GM18505 (cell line): ENCODE data around the gene ZNF287.

Experiments
- ATAC-seq: cut with Tn5 transposase; IDR thresholded peaks from one replicate; pipeline ENCODE4 v1.9.1; 2021; ENCODE audit not compliant: unreplicated experiment
- POLR2A ChIP-seq: IDR thresholded peaks from 4 replicates; pipeline ENCODE4 v1.6.1; 2011; ENCODE audit warnings: borderline replicate concordance; ENCODE audit not compliant: insufficient read depth, insufficient read length; ENCODE audit errors: extremely low read depth

The ZNF287 gene

DNA sequence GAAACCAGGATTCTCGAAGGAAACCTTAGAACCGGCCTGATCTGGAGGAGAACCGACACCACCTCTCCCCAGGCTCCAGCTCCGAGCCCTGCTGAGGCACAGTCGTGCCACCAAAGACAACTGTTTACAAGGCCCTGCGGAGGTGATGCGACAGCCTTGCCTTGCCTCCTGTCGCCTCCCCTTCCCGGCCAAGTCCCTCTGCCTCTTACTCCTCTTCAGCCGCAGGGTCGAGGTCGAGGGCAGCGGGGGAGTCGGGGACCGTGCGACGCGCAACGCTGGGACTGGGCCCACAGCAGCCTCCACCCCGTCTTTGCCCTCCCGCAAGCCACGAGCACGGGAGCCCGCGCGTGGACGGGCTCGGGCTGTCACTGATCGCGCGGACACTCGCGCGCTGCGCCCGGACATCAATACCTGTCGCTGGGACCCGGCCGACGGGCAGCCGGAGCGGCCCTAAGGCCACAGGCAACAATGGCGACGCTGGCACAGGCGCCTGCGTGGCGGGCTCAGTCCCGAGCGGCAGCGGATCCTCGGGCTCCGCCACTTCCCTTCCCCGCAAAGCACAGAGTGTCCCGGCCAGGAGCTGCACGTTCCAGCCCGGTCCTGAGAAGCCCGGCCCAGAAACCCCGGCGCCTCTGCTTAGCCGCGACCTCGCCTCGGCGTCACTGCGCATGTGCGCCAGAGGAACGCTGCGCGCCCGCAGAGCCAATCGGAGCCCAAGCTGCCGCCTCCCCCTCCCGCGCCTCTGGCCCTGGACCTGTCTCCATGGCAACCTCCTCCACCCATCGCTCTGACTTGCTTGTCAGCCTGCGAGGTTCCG, at the start of gene ZNF287:
Gene ZNF287 (minus strand): TSS at position 664 of the 817 bp plus-strand sequence. CDS start 1,473 bp downstream, outside the sequence.
- ATAC-seq: peak; percentile 95
- peak; percentile 62 for TF ChIP-seq POLR2A

DNA sequence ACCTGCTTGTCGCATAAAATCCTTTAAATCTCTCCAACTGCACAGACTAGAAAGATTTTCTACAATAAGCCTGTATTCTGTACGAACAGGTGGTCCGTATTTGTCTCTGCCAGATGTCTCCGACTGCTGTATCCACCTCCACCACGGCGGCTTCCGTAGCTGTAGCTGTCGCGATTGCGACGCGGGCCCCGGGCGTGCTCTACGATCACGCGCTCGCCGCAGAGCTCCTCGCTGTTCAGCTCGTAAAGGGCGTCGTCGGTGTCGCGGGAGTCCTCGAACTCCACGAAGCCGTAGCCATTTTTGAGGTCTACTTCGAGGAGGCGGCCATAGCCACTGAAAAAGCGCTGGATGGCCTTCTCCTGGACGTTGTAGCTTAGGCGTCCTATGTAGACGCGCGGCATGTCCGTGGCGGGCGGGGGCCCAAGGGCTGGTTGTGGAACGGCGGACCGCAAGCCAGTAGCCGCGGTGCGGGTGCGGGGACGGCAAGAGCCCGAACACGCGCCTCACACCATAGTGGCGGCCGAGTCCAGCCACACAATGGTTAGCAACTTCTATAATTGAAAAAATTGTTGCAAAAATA, 48.6 kb upstream of the ZNF287 start:
- ATAC-seq: no peak

DNA sequence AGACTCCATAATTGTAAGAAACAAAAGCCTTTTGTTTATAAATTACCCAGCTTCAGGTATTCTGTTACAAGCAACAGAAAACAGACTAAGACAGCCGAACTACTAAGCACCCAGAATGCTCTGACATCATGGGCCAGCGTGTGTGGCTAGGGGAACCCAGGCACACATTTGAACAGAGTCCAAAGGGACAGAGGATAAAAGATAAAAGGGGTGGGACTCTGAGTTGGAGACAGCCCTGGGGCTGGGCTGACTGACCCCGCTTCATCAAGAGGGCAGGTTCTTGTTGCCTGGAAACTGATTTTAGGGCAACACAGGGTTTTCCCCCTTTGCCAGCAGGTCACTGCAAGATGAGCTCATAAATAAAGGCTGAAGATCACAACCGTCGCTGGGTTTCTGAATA, 30.5 kb upstream of the ZNF287 start:
- no peak for ATAC-seq
- no peak for TF ChIP-seq POLR2A

More for the DNA sequence above, 48.6 kb upstream of the ZNF287 start:
- no peak for TF ChIP-seq POLR2A

DNA sequence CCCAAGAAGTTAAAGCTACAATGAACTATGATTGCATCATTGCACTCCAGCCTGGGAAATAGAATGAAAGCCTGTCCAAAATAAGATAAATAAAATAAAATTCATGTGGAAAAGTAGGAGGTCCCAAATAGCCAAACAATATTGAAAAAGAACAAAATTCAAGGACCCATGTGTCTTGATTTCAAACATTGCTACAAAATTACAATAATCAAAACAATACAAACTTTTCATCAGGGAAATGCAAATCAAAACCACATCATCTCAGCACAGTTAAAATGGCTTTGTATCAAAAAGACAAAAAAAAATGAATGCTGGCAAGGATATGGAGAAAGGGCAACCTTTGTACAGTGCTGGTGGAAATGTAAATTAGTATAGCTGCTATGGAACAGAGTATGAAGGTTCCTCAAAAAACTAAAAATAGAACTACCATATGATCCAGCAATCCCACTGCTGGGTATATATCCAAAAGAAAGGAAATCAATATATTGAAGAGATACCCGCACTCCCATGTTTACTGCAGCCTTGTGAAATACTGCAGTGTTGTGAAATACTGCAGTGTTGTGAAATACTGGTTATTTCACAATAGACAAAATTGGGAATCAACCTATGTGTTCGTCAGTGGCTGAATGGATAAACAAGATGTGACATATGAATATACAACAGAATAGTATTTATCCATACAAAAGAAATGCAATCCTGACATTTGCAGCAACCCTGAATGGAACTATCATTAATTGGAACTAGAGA, 24.5 kb upstream of the ZNF287 start:
- no peak for TF ChIP-seq POLR2A
- no peak for ATAC-seq

DNA sequence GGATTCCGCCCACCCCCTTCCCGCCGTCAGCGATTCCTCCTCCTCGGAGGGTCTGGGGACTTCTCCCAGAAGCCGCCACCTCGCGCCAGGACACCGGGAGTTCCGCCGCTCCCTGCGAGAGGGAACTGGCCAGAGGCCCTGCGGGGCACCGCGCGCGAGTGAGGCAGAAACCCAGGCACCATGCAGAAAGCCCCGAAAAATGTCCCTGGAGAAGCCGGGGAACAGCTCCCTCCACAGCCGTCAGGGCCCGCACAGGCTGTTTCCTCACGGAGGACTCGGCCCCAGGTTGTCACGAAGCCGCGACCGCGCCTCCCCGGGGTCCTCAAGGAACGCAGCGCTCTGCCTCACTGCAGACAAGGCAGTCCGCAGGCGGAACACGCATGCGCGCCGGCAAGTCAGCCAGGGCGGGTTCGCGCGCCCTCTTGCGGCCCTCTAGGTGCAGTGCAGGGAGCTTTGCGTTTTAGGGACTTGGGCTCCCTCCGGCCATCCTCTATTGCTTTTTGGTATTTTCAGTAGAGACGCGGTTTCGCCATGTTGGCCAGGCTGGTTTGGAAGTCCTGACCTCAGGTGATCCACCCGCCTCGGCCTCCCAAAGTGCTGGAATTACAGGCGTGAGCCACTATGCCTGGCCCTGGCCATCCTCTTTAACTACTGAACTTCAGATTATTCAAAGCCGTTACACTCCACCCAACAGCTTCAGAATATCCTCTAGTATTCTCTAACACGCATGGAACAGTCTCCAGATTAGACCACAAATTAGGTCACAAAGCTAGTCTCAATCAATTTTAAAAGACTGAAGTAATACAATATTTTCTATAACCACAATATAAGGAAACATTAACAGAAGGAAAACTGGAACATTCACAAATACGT, 20.3 kb upstream of the ZNF287 start:
- ATAC-seq: peak; percentile 85
- TF ChIP-seq POLR2A: no peak

DNA sequence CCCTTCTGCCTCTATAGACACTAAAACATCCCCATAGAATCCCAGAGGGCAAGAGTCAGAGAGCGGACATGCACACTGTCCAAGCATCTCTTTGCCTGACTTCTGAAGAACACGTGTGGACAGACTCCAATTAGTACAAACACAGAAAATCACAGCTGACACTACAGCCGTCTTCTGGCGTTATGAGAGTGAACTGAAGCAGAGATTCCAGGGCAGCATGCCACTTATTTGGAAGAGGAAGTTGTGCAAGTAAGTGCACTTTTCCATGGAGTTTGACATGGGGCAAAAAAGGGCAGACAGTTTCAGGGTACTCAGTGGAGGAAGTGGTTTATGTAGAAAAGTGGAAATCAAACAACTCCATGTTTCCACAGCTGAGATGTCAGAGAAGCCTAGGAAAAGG, 16.8 kb upstream of the ZNF287 start:
- ATAC-seq: no peak
- no peak for TF ChIP-seq POLR2A

DNA sequence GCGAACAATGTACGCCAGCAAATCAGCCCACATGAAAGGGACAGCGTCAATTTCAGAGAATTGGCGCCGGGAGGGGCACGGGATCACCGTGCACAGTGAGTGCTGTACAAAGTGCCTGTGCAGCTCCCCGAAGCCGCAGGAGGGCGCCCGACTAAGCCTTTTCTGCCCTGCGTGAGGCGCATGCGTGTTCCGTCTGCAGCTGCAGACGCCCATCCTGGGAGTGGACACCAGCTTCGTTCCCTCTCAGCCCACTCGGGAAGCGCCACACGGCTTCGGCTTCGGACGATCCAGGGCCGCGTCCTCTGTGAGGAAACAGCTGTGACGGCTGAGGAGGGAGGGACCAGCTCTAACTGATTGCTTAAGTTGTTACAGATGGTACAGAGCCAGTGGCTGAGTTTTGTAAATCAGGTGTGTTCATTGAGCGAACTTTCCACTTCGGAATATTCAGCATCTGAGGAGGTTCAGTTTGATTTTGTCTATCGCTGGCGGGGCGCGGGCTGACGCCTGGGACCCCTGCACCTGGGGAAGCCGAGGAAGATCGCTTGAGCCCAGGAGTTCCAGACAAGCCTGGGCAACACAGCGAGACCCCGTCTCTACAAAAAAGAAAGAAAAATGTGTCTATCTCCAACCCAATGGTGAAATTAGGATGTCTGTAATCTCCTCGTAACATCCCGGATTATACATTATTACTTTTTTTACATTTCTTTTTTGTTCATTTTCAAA, 15.4 kb upstream of the ZNF287 start:
- no peak for ATAC-seq

DNA sequence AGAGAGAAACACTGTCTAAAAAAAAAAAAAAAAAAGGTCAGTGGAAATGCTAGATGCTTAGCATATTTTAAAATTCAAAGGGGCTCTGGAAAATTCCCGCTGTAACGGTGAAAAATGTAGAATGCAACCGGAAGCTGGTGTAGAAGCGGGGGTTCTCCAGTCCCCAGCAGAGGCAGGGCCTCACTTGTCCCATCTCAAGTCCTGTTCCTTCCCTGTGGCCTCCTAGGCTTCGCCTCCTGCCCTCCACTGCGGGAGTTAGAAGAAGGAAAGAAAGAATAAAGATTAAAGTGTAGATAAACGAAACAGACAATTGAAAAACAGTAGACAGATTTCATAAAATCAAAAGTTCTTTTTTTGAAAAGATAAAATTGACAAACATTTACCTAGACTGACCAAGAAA, 14.8 kb upstream of the ZNF287 start:
- ATAC-seq: no peak
- no peak for TF ChIP-seq POLR2A

More for the DNA sequence above, 15.4 kb upstream of the ZNF287 start:
- no peak for TF ChIP-seq POLR2A

DNA sequence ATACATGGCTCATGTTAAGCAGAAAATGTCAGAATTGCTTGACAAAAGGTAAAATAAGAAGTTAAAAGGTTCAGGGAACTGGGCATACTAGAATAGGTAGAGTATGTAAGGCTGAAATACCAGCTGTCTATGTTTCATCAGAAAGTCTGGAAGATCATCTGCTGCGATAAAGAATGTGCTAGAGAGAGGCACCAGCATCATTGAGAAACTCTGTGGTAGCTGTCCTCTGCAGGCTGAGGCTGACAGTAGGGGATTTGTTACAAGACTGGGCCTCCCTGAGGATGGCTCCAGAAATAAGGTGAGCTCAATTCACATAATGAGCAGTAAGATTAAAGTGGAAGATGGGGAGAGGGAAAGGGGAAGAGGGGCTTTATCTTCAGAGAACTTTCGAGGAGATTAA, 4.5 kb upstream of the ZNF287 start:
- TF ChIP-seq POLR2A: no peak
- ATAC-seq: no peak

DNA sequence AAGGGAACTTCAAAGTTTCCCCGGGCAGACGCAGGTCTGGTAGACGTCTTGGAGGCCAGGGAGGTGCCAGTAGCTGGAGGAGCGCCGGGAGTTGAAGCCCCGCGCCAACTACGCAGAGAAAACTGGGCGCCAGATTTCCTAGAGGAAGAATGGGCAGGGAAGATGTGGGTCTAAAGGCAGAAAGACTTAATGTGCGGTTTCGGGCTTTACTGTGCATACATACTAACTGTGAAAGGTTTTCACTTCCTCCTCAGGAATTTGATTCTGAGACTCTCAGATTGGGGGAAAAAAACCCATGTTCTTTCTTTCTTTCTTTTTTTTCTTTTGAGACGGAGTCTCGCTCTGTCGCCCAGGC, 331 bp upstream of the ZNF287 start:
- TF ChIP-seq POLR2A: no peak
- ATAC-seq: no peak

DNA sequence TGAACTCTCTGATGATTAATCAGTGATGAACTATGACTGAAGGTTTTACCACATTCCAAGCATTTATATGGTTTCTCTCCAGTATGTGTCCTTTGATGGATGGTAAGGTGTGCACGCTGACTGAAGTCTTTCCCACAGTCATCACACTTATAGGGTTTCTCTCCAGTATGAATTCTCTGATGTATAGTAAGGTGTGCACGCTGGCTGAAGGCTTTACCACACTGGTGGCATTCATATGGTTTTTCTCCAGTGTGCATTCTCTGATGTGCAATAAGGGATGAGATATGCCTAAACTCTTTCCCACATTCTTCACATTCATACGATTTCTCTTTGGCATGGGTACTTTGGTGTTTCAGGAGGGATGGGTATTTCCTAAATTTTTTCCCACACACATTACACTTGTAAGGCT, 16.4 kb downstream of the ZNF287 start:
- no peak for ATAC-seq
- TF ChIP-seq POLR2A: no peak

DNA sequence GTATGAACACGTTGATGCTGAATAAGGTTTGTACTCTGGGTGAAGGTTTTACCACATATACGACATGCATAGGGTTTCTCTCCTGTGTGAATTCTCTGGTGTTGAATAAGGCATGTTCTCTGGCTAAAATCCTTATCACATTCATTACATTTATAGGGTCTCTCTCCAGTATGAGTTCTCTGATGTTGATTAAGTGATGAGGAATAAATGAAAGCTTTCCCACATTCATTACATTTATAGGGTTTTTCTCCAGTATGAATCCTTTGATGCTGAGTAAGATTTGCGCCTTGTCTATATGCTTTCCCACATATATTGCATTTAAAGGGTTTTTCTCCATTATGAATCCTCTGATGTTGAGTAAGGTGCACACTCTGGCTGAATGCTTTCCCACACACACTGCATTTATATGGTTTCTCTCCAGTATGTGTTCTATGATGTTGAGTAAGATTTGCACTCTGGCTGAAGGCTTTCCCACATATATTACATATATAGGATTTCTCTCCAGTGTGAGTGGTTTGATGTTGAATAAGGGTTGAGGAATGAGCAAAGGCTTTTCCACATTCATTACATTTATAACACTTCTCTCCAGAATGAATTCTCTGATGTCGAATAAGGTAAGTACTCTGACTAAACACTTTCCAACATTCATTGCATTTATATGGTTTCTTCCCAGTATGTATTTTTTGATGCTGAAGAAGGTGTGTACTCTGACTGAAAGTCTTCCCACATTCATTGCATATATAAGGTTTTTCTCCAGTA, 16.9 kb downstream of the ZNF287 start:
- TF ChIP-seq POLR2A: no peak
- ATAC-seq: no peak
